Fibroblast of lung (primary cell): ENCODE measurements around the gene FCER1G.

Source experiments
- EZH2 ChIP-seq: IDR thresholded peaks from 2 replicates; pipeline ENCODE4 v1.5.1; 2012; ENCODE audit warnings: low read length, control low read depth, mild to moderate bottlenecking; ENCODE audit errors: missing control alignments
- TF ChIP-seq, protein P1 (sequence below), 2 donors: IDR thresholded peaks in 1 of 2; conservative IDR thresholded peaks in 1 of 2; 1 replicate in 1 of 2; 2 replicates in 1 of 2; pipeline ENCODE4 v1.5.1; 2011 to 2012; ENCODE audit warnings: low read length in 2 of 2, control low read depth in 1 of 2, inconsistent platforms in 1 of 2, low read depth in 1 of 2, mild to moderate bottlenecking in 1 of 2

DNA sequence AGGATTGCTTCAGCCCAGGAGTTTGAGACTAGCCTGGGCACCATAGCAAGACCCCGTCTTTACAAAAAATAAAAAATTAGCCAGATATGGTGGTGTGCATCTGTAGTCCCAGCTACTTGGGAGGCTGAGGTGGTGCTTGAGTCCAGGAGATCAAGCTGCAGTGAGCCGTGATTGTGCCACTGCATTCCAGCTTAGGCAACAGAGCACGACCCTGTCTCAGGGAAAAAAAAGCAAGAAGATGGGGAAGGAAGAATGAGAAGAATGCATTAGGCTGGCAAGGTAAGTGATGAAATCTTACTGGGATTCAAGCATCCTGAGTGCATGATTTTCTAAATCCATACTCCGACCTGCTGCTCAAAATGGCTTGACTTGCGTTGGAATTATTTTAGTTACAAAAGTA, 50.2 kb downstream of the FCER1G start:
- TF ChIP-seq, protein P1, sequence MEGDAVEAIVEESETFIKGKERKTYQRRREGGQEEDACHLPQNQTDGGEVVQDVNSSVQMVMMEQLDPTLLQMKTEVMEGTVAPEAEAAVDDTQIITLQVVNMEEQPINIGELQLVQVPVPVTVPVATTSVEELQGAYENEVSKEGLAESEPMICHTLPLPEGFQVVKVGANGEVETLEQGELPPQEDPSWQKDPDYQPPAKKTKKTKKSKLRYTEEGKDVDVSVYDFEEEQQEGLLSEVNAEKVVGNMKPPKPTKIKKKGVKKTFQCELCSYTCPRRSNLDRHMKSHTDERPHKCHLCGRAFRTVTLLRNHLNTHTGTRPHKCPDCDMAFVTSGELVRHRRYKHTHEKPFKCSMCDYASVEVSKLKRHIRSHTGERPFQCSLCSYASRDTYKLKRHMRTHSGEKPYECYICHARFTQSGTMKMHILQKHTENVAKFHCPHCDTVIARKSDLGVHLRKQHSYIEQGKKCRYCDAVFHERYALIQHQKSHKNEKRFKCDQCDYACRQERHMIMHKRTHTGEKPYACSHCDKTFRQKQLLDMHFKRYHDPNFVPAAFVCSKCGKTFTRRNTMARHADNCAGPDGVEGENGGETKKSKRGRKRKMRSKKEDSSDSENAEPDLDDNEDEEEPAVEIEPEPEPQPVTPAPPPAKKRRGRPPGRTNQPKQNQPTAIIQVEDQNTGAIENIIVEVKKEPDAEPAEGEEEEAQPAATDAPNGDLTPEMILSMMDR (conservative IDR thresholded peaks at IDR 0.05 in 1 of 2, IDR thresholded peaks at IDR 0.05 in 1 of 2; ENCODE audit: low read depth in 1 of 2, low read length in 2 of 2) = no peak
- no peak for TF ChIP-seq EZH2
